K562 (cell line): ENCODE data around the gene CALU. TPM values are rescaled to one million over a fixed set of nuclear protein-coding genes. Genes with fewer than 3 reads are reported as not detected.

Experiments used
- AFF1 ChIP-seq, 2 experiments: fragments of 450-650 bp; IDR thresholded peaks; 2 replicates each; pipeline ENCODE4 v1.6.1; 2018; ENCODE audit warnings: mild to moderate bottlenecking in 2 of 2, low read depth in 1 of 2; ENCODE audit not compliant: partially characterized antibody in 2 of 2
- ELF4 ChIP-seq: fragments of 450-650 bp; formaldehyde crosslinking; IDR thresholded peaks from 2 replicates; pipeline ENCODE4 v1.4.0; 2022; ENCODE audit warnings: missing genetic modification characterization
- FOXA3 ChIP-seq, 2 experiments: fragments of 450-650 bp in 1 of 2; sonication (generic) in 1 of 2; formaldehyde crosslinking; IDR thresholded peaks in 1 of 2; conservative IDR thresholded peaks in 1 of 2; 2 replicates each; pipeline versions ENCODE4 v1.4.0 to v1.8.0; 2020 to 2022; ENCODE audit warnings: mild to moderate bottlenecking in 2 of 2, missing genetic modification reagents in 1 of 2
- GTF2B ChIP-seq: IDR thresholded peaks from 2 replicates; pipeline ENCODE4 v1.6.1; 2011; ENCODE audit not compliant: insufficient read length; ENCODE audit errors: extremely low read depth
- NONO ChIP-seq, 2 experiments: fragments of 200-400 bp in 1 of 2; fragments of 450-650 bp in 1 of 2; formaldehyde crosslinking in 1 of 2; IDR thresholded peaks; 2 replicates each; pipeline ENCODE4 v1.6.1; 2017; ENCODE audit warnings: low read depth in 2 of 2, mild to moderate bottlenecking in 2 of 2, moderate library complexity in 2 of 2, low read length in 1 of 2
- RBM34 ChIP-seq: fragments of 200-400 bp; formaldehyde crosslinking; IDR thresholded peaks from 2 replicates; pipeline ENCODE4 v1.6.1; 2018; ENCODE audit warnings: low read length, borderline replicate concordance; ENCODE audit not compliant: insufficient read depth
- SNRNP70 ChIP-seq: fragments of 200-400 bp; formaldehyde crosslinking; optimal IDR thresholded peaks from 2 replicates; pipeline ENCODE3; 2017; ENCODE audit warnings: low read depth, low read length
- TCF15 ChIP-seq: fragments of 250-450 bp; sonication (Bioruptor Pico); IDR thresholded peaks from 2 replicates; pipeline ENCODE4 v1.8.0; 2022; ENCODE audit warnings: moderate library complexity, mild to moderate bottlenecking, inconsistent platforms
- ZNF57 ChIP-seq: fragments of 450-650 bp; formaldehyde crosslinking; IDR thresholded peaks from 2 replicates; pipeline ENCODE4 v1.4.0; 2020; ENCODE audit warnings: mild to moderate bottlenecking, moderate library complexity
- polyA plus RNA-seq, 8 experiments: library from polyadenylated mRNA; depleted of rRNA in 4 of 8; stranded (reverse) in 5 of 8; unstranded in 3 of 8; fragments of >200 nt; fragmentation: Nextera tagmentation in 2 of 8; fragmentation: Illumina TruSeq in 1 of 8; extraction: Ambion mirVana in 2 of 8; extraction: Trizol in 1 of 8; gene quantifications; 2 replicates each; pipeline versions ENCODE4 v1.2.1 to v1.2.3, GENCODE V29; 2011 to 2014; ENCODE audit warnings: inconsistent platforms in 1 of 8, missing spikeins in 1 of 8
- total RNA-seq, 7 experiments: library from RNA; depleted of rRNA in 6 of 7; stranded (reverse); fragments of >200 nt in 6 of 7; fragmentation: Illumina TruSeq in 2 of 7; extraction: Trizol in 2 of 7; gene quantifications; 2 replicates each; pipeline versions ENCODE4 v1.2.1 to v1.2.3, GENCODE V29; 2011 to 2021; ENCODE audit warnings: low replicate concordance in 1 of 7
- TF ChIP-seq, protein P1 (sequence below): IDR thresholded peaks from 2 replicates; pipeline ENCODE4 v1.6.1; 2012; ENCODE audit warnings: low read depth, low read length, improper control_type of control experiment, borderline replicate concordance
- TF ChIP-seq, protein P2 (sequence below): sonication (generic); formaldehyde crosslinking; IDR thresholded peaks from 2 replicates; pipeline ENCODE4 v1.8.0; 2022; ENCODE audit warnings: missing genetic modification reagents, mild to moderate bottlenecking, borderline replicate concordance
- TF ChIP-seq, protein P3 (sequence below): fragments of 450-650 bp; IDR thresholded peaks from 2 replicates; pipeline ENCODE4 v1.6.1; 2017; ENCODE audit warnings: mild to moderate bottlenecking, moderate library complexity
- TF ChIP-seq, protein P4 (sequence below): fragments of 250-450 bp; sonication (Bioruptor Pico); IDR thresholded peaks from 2 replicates; pipeline ENCODE4 v1.8.0; 2021; ENCODE audit warnings: borderline replicate concordance, mild to moderate bottlenecking, moderate library complexity; ENCODE audit not compliant: poor library complexity, severe bottlenecking

The CALU gene
- total and polyA plus RNA-seq, 9 of the 15 experiments (the other 6 are each of a cell fraction or from before 2014, with no cell fraction given): 166 to 286 (median 215) TPM

- no peak for TF ChIP-seq AFF1 (IDR thresholded peaks at IDR 0.05; ENCODE audit: low read depth in 1 of 2, partially characterized antibody in 2 of 2)
- TF ChIP-seq SNRNP70: no peak
- TF ChIP-seq, protein P1, sequence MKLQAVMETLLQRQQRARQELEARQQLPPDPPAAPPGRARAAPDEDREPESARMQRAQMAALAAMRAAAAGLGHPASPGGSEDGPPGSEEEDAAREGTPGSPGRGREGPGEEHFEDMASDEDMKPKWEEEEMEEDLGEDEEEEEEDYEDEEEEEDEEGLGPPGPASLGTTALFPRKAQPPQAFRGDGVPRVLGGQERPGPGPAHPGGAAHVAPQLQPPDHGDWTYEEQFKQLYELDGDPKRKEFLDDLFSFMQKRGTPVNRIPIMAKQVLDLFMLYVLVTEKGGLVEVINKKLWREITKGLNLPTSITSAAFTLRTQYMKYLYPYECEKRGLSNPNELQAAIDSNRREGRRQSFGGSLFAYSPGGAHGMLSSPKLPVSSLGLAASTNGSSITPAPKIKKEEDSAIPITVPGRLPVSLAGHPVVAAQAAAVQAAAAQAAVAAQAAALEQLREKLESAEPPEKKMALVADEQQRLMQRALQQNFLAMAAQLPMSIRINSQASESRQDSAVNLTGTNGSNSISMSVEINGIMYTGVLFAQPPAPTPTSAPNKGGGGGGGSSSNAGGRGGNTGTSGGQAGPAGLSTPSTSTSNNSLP: no peak
- TF ChIP-seq GTF2B: no peak
- no peak for TF ChIP-seq TCF15 (CRISPR knock-in tag)
- no peak for TF ChIP-seq RBM34
- TF ChIP-seq, protein P2, sequence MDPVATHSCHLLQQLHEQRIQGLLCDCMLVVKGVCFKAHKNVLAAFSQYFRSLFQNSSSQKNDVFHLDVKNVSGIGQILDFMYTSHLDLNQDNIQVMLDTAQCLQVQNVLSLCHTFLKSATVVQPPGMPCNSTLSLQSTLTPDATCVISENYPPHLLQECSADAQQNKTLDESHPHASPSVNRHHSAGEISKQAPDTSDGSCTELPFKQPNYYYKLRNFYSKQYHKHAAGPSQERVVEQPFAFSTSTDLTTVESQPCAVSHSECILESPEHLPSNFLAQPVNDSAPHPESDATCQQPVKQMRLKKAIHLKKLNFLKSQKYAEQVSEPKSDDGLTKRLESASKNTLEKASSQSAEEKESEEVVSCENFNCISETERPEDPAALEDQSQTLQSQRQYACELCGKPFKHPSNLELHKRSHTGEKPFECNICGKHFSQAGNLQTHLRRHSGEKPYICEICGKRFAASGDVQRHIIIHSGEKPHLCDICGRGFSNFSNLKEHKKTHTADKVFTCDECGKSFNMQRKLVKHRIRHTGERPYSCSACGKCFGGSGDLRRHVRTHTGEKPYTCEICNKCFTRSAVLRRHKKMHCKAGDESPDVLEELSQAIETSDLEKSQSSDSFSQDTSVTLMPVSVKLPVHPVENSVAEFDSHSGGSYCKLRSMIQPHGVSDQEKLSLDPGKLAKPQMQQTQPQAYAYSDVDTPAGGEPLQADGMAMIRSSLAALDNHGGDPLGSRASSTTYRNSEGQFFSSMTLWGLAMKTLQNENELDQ (CRISPR knock-in tag): no peak
- TF ChIP-seq ZNF57: 0 out of 2 replicates have a peak, but pooled peaks have one; percentile 30
- TF ChIP-seq ELF4 (CRISPR knock-in tag): no peak
- TF ChIP-seq, protein P3, sequence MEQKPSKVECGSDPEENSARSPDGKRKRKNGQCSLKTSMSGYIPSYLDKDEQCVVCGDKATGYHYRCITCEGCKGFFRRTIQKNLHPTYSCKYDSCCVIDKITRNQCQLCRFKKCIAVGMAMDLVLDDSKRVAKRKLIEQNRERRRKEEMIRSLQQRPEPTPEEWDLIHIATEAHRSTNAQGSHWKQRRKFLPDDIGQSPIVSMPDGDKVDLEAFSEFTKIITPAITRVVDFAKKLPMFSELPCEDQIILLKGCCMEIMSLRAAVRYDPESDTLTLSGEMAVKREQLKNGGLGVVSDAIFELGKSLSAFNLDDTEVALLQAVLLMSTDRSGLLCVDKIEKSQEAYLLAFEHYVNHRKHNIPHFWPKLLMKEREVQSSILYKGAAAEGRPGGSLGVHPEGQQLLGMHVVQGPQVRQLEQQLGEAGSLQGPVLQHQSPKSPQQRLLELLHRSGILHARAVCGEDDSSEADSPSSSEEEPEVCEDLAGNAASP: no peak
- peak in 1 of 2 experiments; percentile 57; a peak in 3 of 4 replicates for TF ChIP-seq NONO (IDR thresholded peaks at IDR 0.05; ENCODE audit: low read depth in 2 of 2, low read length in 1 of 2)
- TF ChIP-seq, protein P4, sequence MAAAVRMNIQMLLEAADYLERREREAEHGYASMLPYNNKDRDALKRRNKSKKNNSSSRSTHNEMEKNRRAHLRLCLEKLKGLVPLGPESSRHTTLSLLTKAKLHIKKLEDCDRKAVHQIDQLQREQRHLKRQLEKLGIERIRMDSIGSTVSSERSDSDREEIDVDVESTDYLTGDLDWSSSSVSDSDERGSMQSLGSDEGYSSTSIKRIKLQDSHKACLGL: no peak
- TF ChIP-seq FOXA3 (CRISPR knock-in tag; conservative IDR thresholded peaks at IDR 0.05 in 1 of 2, IDR thresholded peaks at IDR 0.05 in 1 of 2): no peak
Measured at GRCh38 chr7:128791121-128791971, 52.2 kb downstream of the CALU start, which contains the start of gene CCDC136 (continued).
